Measurements from ENCODE around the gene ASAP2.
"Not testable (repeated sequence)": the region's sequence is repeated elsewhere in the genome, so short reads cannot be mapped to it uniquely, and the experiment has no call there.

The ASAP2 gene

DNA sequence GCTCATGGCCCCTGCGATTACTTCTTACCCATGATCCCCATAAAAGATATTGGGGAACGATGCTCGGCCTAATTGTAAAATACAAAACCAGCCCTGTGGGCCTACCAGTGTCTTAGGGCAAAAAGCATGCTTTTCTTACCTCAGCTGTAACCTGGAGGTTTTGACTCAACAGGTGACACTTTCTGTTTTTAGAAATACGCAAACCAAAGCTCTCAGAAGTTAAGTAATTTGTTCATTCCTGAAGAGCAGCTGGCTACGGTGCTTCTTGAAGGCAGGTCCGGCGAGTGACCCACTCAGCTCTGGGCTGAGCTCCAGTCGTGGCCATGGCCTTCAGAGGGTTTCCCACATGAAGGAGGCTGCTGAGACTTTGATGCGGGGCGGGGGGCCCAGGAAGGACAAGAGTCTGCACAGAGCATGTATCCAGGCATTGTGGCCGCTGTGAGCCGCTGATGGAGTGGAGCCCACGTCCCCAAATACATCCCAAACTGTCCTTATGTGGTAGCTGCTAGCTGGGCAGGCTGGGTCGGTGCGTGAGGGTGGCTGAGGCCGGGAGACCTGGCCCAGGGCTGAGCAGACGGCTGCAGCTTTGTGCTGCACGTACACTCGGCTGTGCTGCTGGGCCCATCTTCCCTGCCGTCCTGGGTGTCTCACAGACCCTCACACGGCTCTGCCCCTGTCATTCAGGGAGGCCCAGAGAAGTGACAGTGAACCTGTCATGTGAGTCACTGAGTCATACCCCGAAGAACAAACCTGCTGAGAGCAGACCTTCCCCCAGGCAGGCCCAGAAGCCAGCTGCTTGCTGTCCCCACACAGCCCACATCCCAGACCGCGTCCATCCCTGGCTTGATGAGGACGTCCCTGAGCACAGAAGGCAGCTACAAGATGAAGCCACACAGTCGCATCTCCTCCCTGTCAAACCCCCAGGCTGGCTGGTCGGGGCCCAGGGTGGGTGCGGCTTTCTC is 182.6 kb downstream of the ASAP2 start:
- DNase-seq = no peak

DNA sequence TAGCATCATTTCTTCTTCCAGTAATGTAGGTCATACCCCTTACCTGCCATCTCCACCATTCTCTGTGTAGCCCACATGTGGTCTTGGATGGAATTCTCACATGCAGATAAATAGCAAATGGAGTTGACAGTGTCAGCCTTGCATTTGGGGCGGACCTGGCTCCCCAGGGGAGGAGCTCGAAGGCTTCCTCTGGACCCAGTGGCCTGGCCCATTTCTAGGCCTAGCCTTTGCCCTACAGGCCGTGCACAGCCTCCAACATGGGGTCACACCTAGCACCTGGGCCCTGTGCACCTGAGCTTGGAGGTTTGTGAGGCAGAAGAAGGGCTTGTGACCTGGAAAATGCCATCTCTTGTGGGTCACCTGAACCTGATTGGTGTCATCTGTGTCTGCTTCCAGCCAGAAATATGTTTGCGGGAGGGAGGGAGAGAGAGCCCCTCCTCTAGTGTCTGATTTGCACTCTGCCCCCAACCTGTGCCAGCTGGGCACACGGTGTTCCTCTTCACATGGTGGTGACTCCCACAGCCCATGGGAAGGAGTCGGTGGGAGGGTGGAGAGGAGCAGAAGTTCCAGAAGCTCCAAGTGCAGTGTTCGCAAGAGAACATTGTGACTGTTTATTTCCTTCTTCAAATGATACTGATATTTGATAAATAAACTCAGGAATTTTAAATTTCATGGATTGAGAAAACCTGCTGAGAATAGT is 183.7 kb downstream of the ASAP2 start:
- DNase-seq = no peak

DNA sequence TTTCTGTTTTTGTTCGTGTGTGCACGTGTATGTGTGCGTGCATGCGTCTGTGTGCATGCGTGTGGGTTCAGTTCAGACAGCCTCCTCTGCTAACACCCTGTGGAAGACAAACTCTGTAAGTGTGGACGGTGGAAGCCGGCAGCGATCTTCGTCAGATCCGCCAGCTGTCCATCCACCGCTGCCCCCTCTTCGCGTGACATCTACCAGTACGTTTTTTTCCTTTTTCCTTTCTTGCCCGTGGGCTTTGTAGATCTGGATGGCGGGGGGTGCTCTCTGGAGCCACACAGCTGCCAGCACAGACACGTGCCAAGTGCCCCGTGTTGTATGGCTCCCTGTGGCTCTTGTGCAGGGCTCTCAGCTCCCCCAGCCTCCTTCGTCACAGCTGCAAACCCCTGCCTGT is 184.4 kb downstream of the ASAP2 start:
- DNase-seq = no peak

DNA sequence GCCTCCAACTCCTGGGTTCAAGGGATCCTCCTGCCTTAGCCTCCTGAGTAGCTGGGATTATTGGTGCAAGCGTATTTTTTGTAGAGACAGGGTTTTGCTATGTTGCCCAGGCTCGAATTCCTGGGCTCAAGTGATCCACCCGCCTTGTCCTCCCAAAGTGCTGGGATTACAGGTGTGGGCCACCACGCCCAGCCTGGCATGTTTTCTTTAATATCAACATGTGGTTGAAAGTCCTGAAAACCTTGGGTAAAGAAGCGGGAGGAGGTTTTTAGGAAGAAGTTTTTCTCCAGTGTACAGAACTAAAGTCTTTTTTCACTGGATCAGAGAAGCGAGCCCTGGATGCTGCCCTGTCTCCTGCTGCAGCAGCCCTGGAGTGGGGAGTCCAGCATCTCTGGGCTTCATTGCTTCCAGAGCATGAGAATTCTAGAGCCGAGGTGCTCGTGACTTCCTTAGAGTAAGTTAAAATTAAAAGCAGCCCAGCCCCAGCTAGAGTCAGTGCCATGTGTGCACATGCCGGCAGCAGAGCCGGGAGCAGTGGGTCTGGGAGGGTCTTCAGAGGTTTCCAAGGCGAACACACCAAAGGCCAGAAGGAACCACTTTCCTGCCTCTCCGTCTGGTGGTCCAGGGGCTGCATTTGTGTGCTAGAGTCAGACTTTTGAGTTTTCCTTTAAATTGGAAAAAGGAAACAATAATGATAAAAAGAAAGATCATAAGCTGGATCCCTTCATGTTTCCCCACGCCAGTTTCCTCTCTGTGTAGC is 185.5 kb downstream of the ASAP2 start:
- no peak for DNase-seq

DNA sequence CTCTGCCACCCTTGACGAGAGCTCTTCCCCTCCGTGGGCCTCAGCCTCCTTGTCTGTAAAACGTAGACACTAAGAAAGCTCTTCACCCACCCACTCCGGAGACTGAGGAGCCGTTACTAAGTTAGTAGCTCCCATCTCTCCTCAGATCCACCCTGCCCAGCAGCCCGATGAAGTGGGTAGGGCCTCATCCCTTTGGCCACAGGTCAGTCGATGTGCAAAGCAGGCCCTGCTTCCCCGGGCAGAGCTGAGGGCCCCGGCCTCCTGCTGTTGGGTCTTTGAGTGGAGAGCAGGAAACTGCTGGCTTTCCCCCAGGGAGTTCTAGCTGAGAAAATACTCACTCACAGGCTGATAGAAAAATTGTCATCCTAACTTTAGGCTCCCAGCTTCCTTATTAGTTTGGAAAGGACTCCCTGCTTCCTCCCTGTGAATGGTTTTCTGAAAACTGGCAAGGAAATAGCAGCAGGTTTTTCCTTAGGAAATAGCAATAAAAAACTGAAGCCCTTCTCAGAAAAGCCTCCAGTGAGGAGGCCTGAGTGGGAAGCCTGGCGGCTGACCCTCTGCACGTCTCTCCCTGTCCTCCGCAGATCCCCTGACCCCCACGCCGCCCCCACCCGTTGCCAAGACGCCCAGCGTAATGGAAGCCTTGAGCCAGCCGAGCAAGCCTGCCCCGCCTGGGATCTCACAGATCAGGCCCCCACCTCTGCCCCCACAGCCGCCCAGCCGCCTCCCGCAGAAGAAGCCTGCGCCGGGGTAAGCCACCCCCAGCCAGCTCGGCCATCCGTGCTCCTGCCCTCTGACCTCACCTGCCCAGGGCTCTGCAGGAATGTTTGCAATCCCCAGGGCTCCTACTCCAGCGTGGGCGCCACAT is 186.5 kb downstream of the ASAP2 start:
- DNase-seq = no peak

DNA sequence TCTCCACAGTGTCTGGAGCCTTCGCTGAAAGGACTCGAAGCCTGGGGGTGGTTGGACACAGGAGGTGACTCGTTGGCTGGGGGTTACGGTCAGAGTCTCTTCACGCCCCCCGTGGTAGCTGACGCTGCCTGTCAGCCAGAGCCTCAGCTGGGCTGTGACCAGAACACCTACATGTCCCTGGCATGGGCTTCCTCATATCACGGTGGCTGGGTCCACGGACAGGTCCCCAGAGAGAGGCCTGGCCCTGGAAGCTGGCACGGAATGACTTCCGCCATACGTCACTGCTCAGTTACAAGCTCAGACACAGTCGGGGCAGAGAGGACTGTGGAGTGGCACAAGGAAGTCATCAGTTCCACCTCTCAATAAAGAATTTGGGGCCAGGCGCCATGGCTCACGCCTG is 188.2 kb downstream of the ASAP2 start:
- no peak for DNase-seq

DNA sequence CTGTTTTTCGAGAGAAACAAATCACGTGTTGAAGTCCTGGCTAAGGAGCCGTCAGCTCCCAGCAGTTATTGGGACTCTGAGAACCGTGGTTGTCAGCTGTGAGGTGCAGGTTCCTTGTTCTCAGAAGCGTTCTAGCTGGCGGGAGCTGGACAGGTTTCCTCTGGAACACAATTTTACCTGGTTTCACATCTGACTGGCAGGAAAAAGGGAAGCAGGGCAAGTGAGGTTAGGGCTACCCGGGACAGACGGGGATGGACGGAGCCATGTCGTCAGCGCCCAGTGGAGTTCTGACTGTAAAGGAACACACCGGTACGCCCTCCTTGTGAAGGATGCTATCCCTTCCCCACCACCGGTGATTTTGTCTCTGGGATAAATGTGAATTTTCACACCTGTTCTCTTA is 190.6 kb downstream of the ASAP2 start:
- no peak for DNase-seq

DNA sequence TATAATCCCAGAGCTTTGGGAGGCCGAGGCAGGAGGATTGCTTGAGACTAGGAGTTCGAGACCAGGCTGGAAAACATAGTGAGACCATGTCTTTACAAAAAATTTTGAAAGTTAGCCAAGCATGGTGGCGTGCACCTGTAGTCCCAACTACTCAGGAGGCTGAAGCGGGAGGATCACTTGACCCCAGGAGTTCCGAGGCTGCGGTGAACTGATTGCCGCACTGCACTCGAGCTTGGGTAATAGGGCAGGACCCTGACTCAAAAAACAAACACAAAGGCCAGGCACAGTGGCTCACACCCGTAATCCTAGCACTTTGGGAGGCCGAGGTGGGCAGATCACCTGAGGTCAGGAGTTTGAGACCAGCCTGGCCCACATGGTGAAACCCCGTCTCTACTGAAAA is 191.6 kb downstream of the ASAP2 start:
- not testable (repeated sequence) for DNase-seq

DNA sequence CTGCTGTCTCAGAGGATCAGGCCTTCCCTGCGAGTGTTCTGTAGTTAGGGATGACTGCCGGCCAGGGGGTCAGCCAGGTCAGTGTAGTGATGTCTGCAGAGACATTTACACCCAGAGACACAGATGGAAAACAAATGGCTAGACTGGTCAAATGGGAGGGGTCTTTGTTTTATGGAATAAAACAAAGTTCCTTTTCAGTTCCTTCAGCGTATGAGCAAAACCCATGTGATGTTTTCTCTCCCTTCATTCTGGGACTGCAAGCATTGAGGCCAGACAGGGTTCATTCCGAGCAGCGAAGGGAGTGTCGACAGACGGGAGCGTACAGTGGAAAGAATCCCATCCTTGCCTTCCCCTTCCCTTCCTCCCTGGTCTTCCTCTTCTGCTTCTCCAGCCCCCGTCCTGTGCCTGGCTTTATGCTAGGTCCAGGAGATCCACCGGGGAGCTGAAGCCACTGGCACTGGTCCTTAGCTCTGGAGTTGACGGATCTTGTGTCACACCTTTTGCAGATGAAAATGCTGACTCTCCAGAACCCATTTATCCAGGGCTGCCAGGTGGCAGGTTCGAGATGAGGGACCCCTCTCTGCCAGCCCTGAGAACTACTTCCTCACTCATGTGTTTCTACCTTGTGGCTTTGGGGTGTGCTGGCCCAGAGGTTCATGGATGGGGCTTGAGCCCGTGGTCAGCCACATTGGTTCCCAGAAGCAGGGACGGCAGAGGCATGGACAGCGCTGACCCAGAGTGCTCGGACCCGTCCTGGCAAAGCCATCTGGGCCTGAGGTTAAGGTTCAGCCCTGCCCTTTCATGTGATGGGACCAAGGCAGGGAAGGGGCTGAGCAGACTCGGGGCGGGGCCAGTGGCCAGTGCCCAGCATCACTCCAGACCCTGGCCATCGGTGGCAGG is 192.5 kb downstream of the ASAP2 start:
- no peak for DNase-seq

DNA sequence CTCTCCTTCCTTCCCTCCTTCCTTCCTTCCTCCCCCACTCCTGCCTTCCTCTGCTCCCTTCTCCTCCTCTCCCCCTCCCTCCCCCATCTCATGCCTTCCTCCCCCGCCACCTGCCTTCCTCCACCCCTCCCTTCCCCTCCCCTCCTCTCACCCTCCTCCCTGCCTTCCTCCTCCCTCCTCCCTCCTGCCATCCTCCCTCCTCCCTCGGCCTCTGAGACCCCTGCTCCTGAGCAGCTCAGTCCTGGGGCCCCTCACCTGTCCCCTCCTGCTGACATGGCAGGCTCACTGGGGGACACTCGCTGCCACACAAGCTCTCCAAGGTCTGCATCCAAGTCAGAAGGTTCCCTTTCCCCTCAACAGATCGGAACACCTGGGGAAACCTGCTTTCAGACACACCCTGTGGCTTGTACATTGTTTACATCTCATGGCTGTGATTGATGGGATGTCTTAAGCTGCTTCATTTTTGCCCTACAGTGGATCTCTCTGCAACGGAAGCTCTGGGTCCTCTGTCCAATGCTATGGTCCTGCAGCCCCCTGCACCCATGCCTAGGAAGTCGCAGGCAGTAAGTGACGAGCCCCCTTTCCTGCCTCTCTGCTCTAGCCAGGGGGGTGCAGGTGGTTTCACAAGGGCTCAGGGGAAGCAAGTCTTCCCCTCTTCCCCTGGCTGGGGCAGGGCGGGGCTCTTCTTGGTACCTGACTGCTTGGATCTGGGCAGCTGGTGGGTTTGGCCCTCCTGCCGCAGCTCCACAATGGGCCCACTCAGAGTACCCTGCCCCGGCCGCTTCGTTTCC is 193.9 kb downstream of the ASAP2 start:
- no peak for DNase-seq

DNA sequence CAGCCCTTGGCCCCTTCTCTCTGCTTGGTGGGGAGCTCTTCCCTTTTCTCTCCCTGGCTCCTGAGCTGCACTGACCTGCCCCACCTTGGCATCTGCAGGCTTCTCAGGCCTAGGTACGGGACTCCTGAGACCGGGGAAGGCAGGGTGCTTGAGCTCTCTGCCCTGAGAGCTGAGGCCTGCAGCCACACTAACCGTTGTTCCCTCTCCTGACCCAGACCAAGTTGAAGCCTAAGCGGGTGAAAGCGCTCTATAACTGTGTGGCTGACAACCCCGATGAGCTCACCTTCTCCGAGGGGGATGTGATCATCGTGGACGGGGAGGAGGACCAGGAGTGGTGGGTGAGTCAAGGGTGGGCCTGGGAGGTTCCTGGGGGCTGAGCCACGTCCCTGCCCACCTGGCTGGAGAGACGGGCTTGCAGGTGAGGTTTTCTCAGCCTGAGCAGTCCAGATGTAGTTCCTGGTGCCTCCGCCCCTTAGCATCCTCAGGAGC is 194.5 kb downstream of the ASAP2 start:
- no peak for DNase-seq

DNA sequence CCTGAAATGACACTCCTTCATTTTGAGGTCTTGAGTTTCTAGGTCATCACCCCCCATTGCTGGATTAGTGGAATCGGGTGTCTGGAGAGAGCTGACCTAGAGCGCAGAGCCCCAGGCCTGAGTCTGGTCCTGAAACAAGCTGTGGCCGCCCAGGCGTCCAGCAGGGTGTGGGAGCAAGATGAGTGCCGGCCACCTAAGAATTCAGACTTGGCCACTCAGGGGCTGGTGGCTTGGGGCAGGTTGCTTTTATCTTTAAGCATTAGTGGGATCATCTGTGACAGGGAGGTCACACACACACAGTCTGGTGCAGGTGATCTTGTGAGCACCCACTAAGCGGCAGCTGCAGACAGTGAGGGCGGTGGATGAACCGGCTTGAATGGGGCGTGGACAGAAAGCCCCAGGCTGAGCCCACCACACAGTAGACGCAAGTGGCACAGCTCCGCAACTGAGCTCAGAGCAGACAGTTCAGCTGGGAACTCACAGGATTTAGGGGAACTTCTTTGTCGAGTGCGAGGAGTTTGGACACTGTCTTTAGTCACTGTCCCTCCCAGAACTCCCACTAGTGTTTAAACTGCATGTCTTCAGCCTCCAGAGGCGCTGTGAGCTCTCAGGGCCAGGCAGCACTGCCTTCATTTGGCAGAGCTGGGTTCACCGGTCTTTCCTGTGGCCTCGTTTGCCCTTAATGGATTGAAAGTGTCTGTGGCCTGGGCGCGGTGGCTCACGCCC is 195.2 kb downstream of the ASAP2 start:
- DNase-seq = no peak

DNA sequence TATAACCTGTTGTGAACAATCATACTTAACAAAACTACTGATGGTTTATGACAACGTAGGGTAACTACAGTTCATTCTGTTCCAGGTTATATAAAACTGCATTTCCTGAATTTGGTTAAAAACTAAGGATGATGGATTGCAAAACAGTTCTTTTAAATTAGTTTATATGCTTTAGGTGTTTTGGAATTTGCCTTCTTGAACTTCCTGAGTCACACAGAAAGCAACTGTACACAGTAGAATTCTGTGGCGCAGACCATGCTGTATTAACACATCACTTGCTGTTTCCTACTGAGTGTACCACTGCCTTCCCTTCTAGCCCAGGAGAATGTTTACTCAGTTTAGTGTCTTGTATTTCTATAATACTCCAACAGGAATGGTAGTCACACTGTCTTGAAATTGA is 197.3 kb downstream of the ASAP2 start:
- no peak for DNase-seq

DNA sequence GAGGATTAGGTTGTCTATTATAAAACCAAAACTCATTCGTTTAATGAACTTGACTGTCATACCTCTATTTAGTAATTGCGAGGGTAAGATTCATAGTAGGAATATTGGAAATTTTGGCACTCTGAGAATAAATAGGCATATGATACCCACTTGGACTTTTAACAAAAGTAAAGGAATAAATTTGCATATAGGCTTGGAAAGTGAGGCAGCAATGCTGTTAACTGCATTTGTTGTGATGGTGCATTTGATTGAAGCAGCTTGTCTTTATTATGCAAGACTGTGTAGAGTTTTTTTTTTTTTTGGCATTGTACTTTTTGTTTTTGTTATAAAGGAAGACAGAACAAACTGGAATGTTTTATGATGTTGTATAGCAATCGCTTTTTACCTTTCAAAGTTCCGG is 197.8 kb downstream of the ASAP2 start:
- no peak for DNase-seq

DNA sequence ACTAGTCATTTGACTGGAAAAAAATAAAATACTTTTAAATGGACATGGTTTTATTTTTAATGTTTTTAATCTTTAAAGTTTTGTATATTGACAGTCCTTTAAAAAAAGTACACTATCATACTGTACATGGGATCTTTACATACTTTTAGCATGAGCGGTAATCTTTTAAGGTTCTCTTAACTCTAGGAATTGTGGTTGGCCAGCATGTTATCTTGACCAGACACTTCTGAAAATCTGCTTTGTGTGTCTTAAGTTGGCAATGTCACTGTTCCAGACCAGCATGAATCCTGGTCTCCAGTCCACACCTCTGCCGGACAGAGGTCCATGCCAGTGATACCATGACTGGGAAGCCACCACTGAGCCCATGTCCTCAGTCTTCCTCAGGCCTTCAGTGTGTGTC is 199.0 kb downstream of the ASAP2 start:
- no peak for DNase-seq

DNA sequence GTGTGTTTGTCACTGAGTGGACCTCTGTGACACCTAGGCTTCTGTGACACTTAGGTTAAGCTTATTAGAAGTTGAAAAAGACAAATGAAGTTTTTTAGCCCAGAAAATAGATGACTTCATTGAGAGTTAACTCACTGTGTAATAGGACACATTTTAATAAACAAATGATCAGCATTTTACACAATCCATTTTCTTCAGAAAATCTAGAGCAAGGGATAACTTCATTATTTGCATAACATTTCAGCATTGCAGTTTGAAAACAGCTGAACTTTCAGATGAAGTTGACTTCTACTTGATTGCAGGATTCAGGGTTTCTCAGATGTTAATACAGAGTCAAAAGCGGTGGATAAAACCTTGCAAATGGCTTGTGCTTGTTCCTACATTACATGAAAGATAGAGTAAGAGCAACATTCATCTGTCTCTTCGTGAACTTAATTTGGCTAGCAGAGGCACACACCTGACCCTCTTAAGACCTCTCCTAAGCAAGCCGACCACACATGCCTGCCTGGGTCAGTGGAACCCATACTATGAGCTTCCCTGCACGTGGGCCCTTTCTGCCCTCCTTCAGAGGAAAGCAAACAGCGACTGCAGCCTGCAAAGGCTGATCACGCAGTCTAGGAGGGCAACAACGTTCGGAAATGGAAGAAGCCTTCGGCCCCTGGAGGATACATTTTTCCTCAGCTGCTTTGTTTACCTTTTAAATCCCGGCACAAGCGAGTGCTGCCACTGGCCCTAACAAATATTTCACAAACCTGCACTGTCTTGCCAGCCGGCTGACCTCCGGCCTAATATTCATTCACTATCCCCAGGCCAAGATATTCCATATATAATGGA is 200.1 kb downstream of the ASAP2 start:
- DNase-seq = no peak

DNA sequence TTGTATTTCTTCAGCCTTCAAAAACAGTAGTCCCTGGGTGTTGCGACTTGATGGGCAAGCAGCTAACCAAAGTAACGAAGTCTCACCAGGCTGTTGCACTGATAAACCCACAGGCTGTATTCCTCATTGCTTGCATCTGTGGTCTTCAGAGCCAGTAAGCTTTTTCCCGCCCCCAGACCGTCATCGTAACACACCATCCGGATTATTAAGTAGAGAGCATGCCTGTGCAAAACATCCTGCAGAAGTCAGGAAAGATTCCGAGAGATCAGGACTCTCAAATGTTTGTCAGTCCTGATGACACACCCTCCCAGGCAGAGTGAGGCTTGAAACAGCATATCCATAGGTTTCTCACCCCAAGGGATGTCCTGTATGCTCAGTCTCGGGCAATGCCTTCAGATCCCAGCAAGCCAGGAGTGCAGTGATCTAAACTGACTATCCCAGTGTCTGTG is 200.8 kb downstream of the ASAP2 start:
- DNase-seq = no peak

DNA sequence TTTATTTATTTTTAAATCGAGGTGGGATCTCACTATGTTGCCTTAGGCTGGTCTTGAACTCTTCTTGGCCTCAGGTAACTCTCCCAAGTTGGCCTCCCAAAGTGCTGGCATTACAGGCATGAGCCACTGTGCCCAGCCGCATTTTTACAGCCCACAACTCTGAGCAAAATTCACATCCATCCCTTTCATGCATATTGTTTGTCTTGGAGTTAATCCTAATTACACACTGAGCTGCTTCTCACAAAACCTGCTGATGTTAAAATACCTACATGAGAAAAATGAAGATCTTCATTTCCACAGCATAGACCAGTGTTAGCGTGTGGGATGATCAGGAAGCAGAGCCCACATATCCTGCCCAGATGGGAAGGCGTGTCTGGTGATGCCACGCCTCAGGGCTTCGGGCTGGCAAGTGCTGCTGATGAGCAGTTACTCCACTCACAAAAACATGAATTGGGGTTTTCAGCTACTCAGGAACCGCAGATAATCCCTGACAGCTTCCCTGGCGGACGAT is 202.1 kb downstream of the ASAP2 start:
- DNase-seq = no peak
